GM23248 (cell line): Measurements from ENCODE around the gene OR52N2.

ENCODE experiments used
- EZH2 ChIP-seq: fragments of 200-600 bp; sonication (generic); IDR thresholded peaks from 2 replicates; pipeline ENCODE4 v1.6.1; 2018; ENCODE audit warnings: antibody characterized with exemption, mild to moderate bottlenecking; ENCODE audit not compliant: insufficient read depth, poor library complexity, severe bottlenecking
- EZH2phosphoT487 ChIP-seq: fragments of 200-600 bp; sonication (generic); IDR thresholded peaks from 2 replicates; pipeline ENCODE4 v1.6.1; 2018; ENCODE audit warnings: antibody characterized with exemption, moderate library complexity, mild to moderate bottlenecking, low read depth; ENCODE audit not compliant: insufficient read depth

- TF ChIP-seq EZH2 (no peak), EZH2phosphoT487 (no peak)
Measured at GRCh38 chr11:5783255-5783654, 25.5 kb upstream of the OR52N2 start, which contains the start of gene OR52N5.
